Testis (tissue), 3 donors: ENCODE data around the gene TEKT3. TPM values are rescaled to one million over a fixed set of nuclear protein-coding genes. Genes with fewer than 3 reads are reported as not detected.

Experiments used
- DNase-seq: peaks from one replicate; pipeline ENCODE4 v3.0.0-alpha.2; 2019
- H3K27ac ChIP-seq, 2 donors: fragments of 200-600 bp; sonication (generic); one replicate each; pipeline ENCODE4 v1.5.1; 2019
- H3K27me3 ChIP-seq: fragments of 200-600 bp; sonication (generic); one replicate; pipeline ENCODE4 v1.5.1; 2019
- H3K36me3 ChIP-seq: fragments of 200-600 bp; sonication (generic); one replicate; pipeline ENCODE4 v1.5.1; 2017; ENCODE audit warnings: low read depth; ENCODE audit errors: missing control alignments
- H3K4me1 ChIP-seq: fragments of 200-600 bp; sonication (generic); one replicate; pipeline ENCODE4 v1.5.1; 2019
- H3K4me3 ChIP-seq, 2 donors: fragments of 200-600 bp; sonication (generic); one replicate each; pipeline ENCODE4 v1.5.1; 2017 to 2019
- H3K9me3 ChIP-seq: fragments of 200-600 bp; sonication (generic); one replicate; pipeline ENCODE4 v1.5.1; 2017
- CTCF ChIP-seq, 3 experiments: fragments of 450-650 bp in 2 of 3; fragments of 200-600 bp in 1 of 3; sonication (generic) in 1 of 3; IDR thresholded peaks; one replicate each; pipeline ENCODE4 v1.5.1; 2016 to 2019; ENCODE audit warnings: antibody characterized with exemption in 3 of 3, mild to moderate bottlenecking in 2 of 3, moderate library complexity in 1 of 3
- POLR2A ChIP-seq: fragments of 450-650 bp; IDR thresholded peaks from one replicate; pipeline ENCODE4 v1.6.1; 2017; ENCODE audit warnings: antibody characterized with exemption, mild to moderate bottlenecking, moderate library complexity
- WGBS, 2 donors: methylation state at CpG; one replicate each; pipeline ENCODE4 v1.1.5; 2018; 5-methylcytosine and 5-hydroxymethylcytosine counted together
- intact Hi-C: fragments of 100-400 bp; cut with DNase I; formaldehyde crosslinking; loops from one replicate; pipeline ENCODE4 v1.15.1; 2023; ENCODE audit warnings: low total_unique reads
- polyA plus RNA-seq: library from polyadenylated mRNA; stranded (reverse); fragments of 350-450 nt; fragmentation: Illumina TruSeq; extraction: RNeasy Lipid Tissue Mini Kit (QIAGEN cat#74804); gene quantifications from one replicate; pipeline ENCODE4 v1.2.3, GENCODE V29; 2014; ENCODE audit warnings: low read depth, low replicate concordance; ENCODE audit not compliant: insufficient read depth
- total RNA-seq, 2 donors: library from RNA; depleted of rRNA; stranded (reverse); fragments of >200 nt; gene quantifications; one replicate each; pipeline ENCODE4 v1.2.3, GENCODE V29; 2016

Gene TEKT3
- total and polyA plus RNA-seq, 3 donors from 2014 or later, result 30.7 to 106 (median 52.0) TPM

DNA sequence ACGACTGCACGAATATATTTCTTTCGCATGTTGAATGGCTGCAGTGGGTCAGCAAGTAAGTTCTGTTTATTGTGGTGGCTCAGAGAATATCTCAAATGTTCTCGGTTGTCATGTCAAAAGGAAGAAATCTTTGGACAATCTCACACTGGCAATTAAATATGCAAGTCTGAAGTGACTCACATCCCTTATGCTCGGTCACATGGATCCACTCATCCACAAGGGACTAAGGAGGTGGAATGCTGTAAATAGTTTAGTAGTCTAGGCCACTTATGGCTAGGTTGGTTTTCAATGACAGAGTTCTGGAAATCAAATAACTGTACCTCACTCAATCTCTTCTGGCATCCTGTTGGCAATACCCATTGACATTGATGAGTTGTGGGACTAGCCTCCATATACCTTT lies 43.2 kb downstream of the TEKT3 start:
- WGBS, 2 donors, result 73 to 83% methylated on average over 5 of the region's 5 CpGs
- H3K9me3 ChIP-seq, result no peaks in the 10 kb centered on the region
- H3K36me3 ChIP-seq, result no peaks in the 10 kb centered on the region
- TF ChIP-seq POLR2A, result no peak
- TF ChIP-seq CTCF (IDR thresholded peaks at IDR 0.05), result no peak
- no peak for DNase-seq
- H3K4me3 ChIP-seq, result no peak overlapping the region
- intact Hi-C loops, result no loop called here
- no peaks in the 10 kb centered on the region for H3K4me1 ChIP-seq
- no peaks in the 10 kb centered on the region for H3K27me3 ChIP-seq
- no peak overlapping the region for H3K27ac ChIP-seq

GRCh38 chr17:15293558-15293957 lies 47.8 kb downstream of the TEKT3 start:
- DNase-seq, result no peak
- no peaks in the 10 kb centered on the region for H3K27me3 ChIP-seq
- intact Hi-C loops, result no loop called here
- H3K4me1 ChIP-seq, result peaks cover 3% of the 10 kb centered on the region
- WGBS, 2 donors, result 72 to 86% methylated on average over 3 of the region's 3 CpGs
- H3K27ac ChIP-seq, result no peak overlapping the region
- no peak overlapping the region for H3K4me3 ChIP-seq
- H3K36me3 ChIP-seq, result no peaks in the 10 kb centered on the region
- no peaks in the 10 kb centered on the region for H3K9me3 ChIP-seq
- TF ChIP-seq CTCF (IDR thresholded peaks at IDR 0.05), result no peak
- no peak for TF ChIP-seq POLR2A

DNA sequence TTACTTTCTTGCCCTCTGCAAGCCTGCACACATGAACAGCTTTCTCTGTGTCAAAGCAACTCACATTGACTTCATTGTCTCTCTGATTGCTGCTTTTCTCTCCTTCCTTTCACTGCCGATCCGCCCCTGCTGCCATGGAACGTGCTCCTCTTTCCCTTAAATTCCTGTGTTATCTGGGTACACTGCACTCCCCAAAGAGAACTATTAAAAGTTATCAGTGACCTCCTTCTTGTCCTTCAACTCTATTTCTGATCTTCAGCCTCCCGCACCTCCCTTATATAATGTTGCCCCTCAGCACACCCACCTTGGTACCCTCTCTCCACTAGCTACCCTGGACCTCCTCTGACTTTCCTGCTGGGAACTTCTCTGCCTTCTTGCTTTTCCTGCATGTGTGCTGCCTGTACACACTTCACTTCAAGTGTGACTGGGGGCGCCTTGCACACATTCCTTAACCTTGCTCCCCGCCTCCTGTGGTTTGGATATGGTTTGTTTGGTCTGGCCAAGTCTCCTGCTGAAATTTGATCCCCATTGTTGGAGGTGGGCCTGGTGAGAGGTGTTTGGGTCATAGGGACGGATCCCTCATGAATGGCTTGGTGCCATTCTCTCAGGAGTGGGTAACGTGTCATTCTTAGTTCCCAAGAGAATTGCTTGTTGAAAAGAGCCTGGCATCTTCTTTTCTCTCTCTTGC lies 49.6 kb downstream of the TEKT3 start:
- Histone ChIP-seq H3K4me1 (peaks cover 10% of the 10 kb centered on the region), H3K27ac (no peak overlapping the region), H3K9me3 (no peaks in the 10 kb centered on the region), H3K27me3 (no peaks in the 10 kb centered on the region), H3K4me3 (no peak overlapping the region), H3K36me3 (no peaks in the 10 kb centered on the region)
- TF ChIP-seq POLR2A (no peak), CTCF (IDR thresholded peaks at IDR 0.05) (no peak)
- DNase-seq, result no peak
- 33 to 49% methylated on average over 8 of the region's 8 CpGs for WGBS, 2 donors
- intact Hi-C loops, result no loop called here

DNA sequence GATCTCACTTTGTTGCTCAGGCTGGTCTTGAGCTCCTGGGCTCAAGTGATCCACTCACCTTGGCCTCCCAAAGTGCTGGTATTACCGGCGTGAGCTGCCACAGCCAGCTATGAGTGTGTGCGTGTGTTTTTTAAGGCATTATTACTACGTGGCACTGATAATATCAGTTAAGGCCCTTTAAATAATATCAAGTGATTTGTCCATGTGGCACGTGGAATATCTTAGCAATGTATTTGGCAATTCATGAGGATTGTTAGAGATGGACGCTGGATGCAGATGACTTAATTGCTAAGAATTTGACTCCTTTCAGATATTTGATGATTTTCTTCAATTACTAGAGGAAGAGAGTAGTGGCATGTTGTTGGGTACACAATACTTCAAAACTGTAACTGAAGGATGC lies 50.8 kb downstream of the TEKT3 start:
- 88 to 90% methylated on average over 6 of the region's 6 CpGs for WGBS, 2 donors
- no peak for DNase-seq
- H3K9me3 ChIP-seq, result no peaks in the 10 kb centered on the region
- H3K4me1 ChIP-seq, result peaks cover 10% of the 10 kb centered on the region
- H3K4me3 ChIP-seq, result no peak overlapping the region
- H3K27me3 ChIP-seq, result no peaks in the 10 kb centered on the region
- intact Hi-C loops, result no loop called here
- H3K27ac ChIP-seq, result no peak overlapping the region
- no peaks in the 10 kb centered on the region for H3K36me3 ChIP-seq
- no peak for TF ChIP-seq POLR2A
- TF ChIP-seq CTCF (IDR thresholded peaks at IDR 0.05), result no peak
